PFSK-1 (cell line): ENCODE measurements around the gene SKAP2.

Experiments used
- FOXP2 ChIP-seq: optimal IDR thresholded peaks from 2 replicates; pipeline ENCODE3; 2011; ENCODE audit warnings: borderline replicate concordance, control low read depth, inconsistent platforms; ENCODE audit not compliant: insufficient read depth; ENCODE audit errors: extremely low read length, extremely low read depth
- POLR2AphosphoS5 ChIP-seq: IDR thresholded peaks from 2 replicates; pipeline ENCODE4 v1.6.1; 2012; ENCODE audit warnings: low read depth, mild to moderate bottlenecking, control low read depth, low read length, moderate library complexity
- REST ChIP-seq, 2 experiments: IDR thresholded peaks; 2 replicates each; pipeline versions ENCODE4 v1.6.1 to v1.8.0; 2011 to 2012; ENCODE audit warnings: low read depth in 2 of 2, low read length in 2 of 2, control low read depth in 1 of 2, inconsistent platforms in 1 of 2, mild to moderate bottlenecking in 1 of 2, moderate library complexity in 1 of 2; ENCODE audit not compliant: insufficient read depth in 1 of 2
- SIN3A ChIP-seq: IDR thresholded peaks from 2 replicates; pipeline ENCODE4 v1.6.1; 2012; ENCODE audit warnings: mild to moderate bottlenecking, low read length, moderate library complexity, borderline replicate concordance; ENCODE audit not compliant: insufficient read depth
- TAF1 ChIP-seq: IDR thresholded peaks from 2 replicates; pipeline ENCODE4 v1.6.1; 2012; ENCODE audit warnings: low read length, control low read depth, borderline replicate concordance; ENCODE audit not compliant: insufficient read depth

Gene SKAP2

GRCh38 chr7:26675143-26675887 lies 189.1 kb downstream of the SKAP2 start:
- no peak for TF ChIP-seq REST (IDR thresholded peaks at IDR 0.05; ENCODE audit: insufficient read depth in 1 of 2, low read depth in 2 of 2, low read length in 2 of 2)
- TF ChIP-seq SIN3A: no peak
- TF ChIP-seq POLR2AphosphoS5: no peak

GRCh38 chr7:26673858-26674257 lies 190.5 kb downstream of the SKAP2 start:
- no peak for TF ChIP-seq POLR2AphosphoS5

GRCh38 chr7:26673271-26673670 lies 191.1 kb downstream of the SKAP2 start:
- TF ChIP-seq POLR2AphosphoS5 (no peak), SIN3A (no peak), FOXP2 (no peak), REST (IDR thresholded peaks at IDR 0.05; ENCODE audit: insufficient read depth in 1 of 2, low read depth in 2 of 2, low read length in 2 of 2) (no peak), TAF1 (no peak)

- TF ChIP-seq POLR2AphosphoS5 (no peak), REST (IDR thresholded peaks at IDR 0.05; ENCODE audit: insufficient read depth in 1 of 2, low read depth in 2 of 2, low read length in 2 of 2) (no peak), FOXP2 (no peak), SIN3A (no peak), TAF1 (no peak)
These were observed 193.5 kb downstream of the SKAP2 start for GRCh38 chr7:26670841-26671240.

GRCh38 chr7:26670290-26670689 lies 194.1 kb downstream of the SKAP2 start:
- no peak for TF ChIP-seq TAF1
- TF ChIP-seq POLR2AphosphoS5: no peak
- no peak for TF ChIP-seq FOXP2
- TF ChIP-seq SIN3A: no peak
- no peak for TF ChIP-seq REST (IDR thresholded peaks at IDR 0.05; ENCODE audit: insufficient read depth in 1 of 2, low read depth in 2 of 2, low read length in 2 of 2)
